ENCODE results near the gene ABCA9.
A peak's percentile ranks its signal among the peaks of the same experiment; 100 is the strongest.
"Not testable (repeated sequence)": the region's sequence is repeated elsewhere in the genome, so short reads cannot be mapped to it uniquely, and the experiment has no call there.

ABCA9 gene

DNA sequence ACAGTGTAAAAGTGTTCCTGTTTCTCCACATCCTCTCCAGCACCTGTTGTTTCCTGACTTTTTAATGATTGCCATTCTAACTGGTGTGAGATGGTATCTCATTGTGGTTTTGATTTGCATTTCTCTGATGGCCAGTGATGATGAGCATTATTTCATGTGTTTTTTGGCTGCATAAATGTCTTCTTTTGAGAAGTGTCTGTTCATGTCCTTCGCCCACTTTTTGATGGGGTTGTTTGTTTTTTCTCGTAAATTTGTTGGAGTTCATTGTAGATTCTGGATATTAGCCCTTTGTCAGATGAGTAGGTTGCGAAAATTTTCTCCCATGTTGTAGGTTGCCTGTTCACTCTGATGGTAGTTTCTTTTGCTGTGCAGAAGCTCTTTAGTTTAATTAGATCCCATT is 61.0 kb downstream of the ABCA9 start:
- H3K9ac ChIP-seq (ENCODE audit: low read length); H4K8ac ChIP-seq (ENCODE audit: low read depth, low read length); H3K36me3 ChIP-seq (ENCODE audit: control insufficient read depth, insufficient read depth, low read length); H3K27me3 ChIP-seq (ENCODE audit: insufficient read depth, low read length, poor library complexity); H3K56ac ChIP-seq (ENCODE audit: low read length); H2BK120ac ChIP-seq (ENCODE audit: low read depth, low read length); H3K79me1 ChIP-seq (ENCODE audit: low read length); H3K79me2 ChIP-seq (ENCODE audit: control insufficient read depth, insufficient read depth, low read length); H3K4me3 ChIP-seq (ENCODE audit: low read length); DNase-seq; H2BK15ac ChIP-seq (replicated peaks; ENCODE audit: low read depth); H2BK5ac ChIP-seq (ENCODE audit: low read length); H3K27ac ChIP-seq (ENCODE audit: low read depth, low read length); H3K4ac ChIP-seq (ENCODE audit: low read depth, low read length); H3K4me2 ChIP-seq (ENCODE audit: low read length); H3K4me1 ChIP-seq (ENCODE audit: control insufficient read depth, low read depth, low read length); H4K5ac ChIP-seq (ENCODE audit: low read length); H2AK5ac ChIP-seq (ENCODE audit: low read length); H3K23ac ChIP-seq (ENCODE audit: low read length); H3K18ac ChIP-seq (ENCODE audit: low read length): not testable (repeated sequence)
- no CpG with 5 or more reads among the region's 3 CpGs for WGBS (ENCODE audit: extremely low coverage, insufficient coverage, low lambda C conversion rate)

DNA sequence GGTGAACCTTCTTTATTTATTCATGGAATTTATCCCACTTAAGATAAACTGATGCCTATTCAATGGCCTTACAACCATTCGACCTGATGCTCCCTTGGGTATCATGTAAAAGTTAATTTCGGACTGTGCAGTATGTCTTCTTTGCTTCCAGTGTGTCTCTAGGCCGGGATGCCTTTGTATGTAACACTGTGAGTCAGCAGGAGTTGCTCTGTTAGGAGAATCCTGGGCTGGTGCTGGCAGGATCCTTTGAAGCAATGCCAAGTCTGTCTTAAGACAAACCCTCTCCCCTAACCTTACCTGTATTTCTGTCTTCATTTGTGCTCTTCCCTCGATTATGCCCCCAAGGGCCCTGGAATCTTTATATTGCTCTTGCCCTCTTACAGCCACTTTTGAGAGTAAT is 67.6 kb downstream of the ABCA9 start:
- no peak overlapping the region for H3K23ac ChIP-seq (ENCODE audit: low read length)
- no peak for DNase-seq
- H4K8ac ChIP-seq (ENCODE audit: low read depth, low read length) = peak overlapping the region; percentile 56
- H3K4ac ChIP-seq (ENCODE audit: low read depth, low read length) = no peak overlapping the region
- H2BK15ac ChIP-seq (replicated peaks; ENCODE audit: low read depth) = no peak overlapping the region
- no peak overlapping the region for H3K56ac ChIP-seq (ENCODE audit: low read length)
- no CpG with 5 or more reads among the region's 4 CpGs for WGBS (ENCODE audit: extremely low coverage, insufficient coverage, low lambda C conversion rate)
- no peak overlapping the region for H2BK120ac ChIP-seq (ENCODE audit: low read depth, low read length)
- no peak overlapping the region for H2BK5ac ChIP-seq (ENCODE audit: low read length)
- H3K27me3 ChIP-seq (ENCODE audit: insufficient read depth, low read length, poor library complexity) = no peaks in the 10 kb centered on the region
- H2AK5ac ChIP-seq (ENCODE audit: low read length) = no peak overlapping the region
- no peak overlapping the region for H3K9ac ChIP-seq (ENCODE audit: low read length)
- no peaks in the 10 kb centered on the region for H3K79me1 ChIP-seq (ENCODE audit: low read length)
- no peaks in the 10 kb centered on the region for H3K36me3 ChIP-seq (ENCODE audit: control insufficient read depth, insufficient read depth, low read length)
- H3K18ac ChIP-seq (ENCODE audit: low read length) = no peak overlapping the region
- H3K4me2 ChIP-seq (ENCODE audit: low read length) = no peak overlapping the region
- no peaks in the 10 kb centered on the region for H3K4me1 ChIP-seq (ENCODE audit: control insufficient read depth, low read depth, low read length)
- H3K79me2 ChIP-seq (ENCODE audit: control insufficient read depth, insufficient read depth, low read length) = no peaks in the 10 kb centered on the region
- H4K5ac ChIP-seq (ENCODE audit: low read length) = no peak overlapping the region
- H3K27ac ChIP-seq (ENCODE audit: low read depth, low read length) = no peak overlapping the region
- no peak overlapping the region for H3K4me3 ChIP-seq (ENCODE audit: low read length)

DNA sequence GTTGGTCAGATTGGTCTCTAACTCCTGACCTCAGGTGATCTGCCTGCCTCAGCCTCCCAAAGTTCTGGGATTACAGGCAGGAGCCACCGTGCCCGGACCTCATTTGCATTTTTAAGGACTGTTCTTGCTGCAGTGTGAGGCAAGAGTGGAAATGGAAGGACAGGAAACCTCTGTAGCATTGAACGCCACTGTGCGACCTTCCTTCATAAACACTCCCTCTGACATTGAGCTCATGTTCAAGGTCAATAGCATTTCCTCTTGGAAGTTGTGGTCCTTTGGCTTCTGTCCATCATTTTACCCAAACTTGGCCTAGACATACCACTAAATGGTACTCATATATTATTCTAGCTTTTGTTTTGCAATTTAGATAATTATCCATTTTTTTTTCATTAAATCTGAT is 72.8 kb downstream of the ABCA9 start:
- H3K56ac ChIP-seq (ENCODE audit: low read length) = no peak overlapping the region
- no peak overlapping the region for H2BK15ac ChIP-seq (replicated peaks; ENCODE audit: low read depth)
- no peaks in the 10 kb centered on the region for H3K27me3 ChIP-seq (ENCODE audit: insufficient read depth, low read length, poor library complexity)
- H3K18ac ChIP-seq (ENCODE audit: low read length) = no peak overlapping the region
- no peak overlapping the region for H2BK120ac ChIP-seq (ENCODE audit: low read depth, low read length)
- no peak overlapping the region for H3K4me2 ChIP-seq (ENCODE audit: low read length)
- no peaks in the 10 kb centered on the region for H3K36me3 ChIP-seq (ENCODE audit: control insufficient read depth, insufficient read depth, low read length)
- no peak overlapping the region for H2BK5ac ChIP-seq (ENCODE audit: low read length)
- no peak for DNase-seq
- no peaks in the 10 kb centered on the region for H3K79me2 ChIP-seq (ENCODE audit: control insufficient read depth, insufficient read depth, low read length)
- H3K27ac ChIP-seq (ENCODE audit: low read depth, low read length) = no peak overlapping the region
- H4K5ac ChIP-seq (ENCODE audit: low read length) = no peak overlapping the region
- no peak overlapping the region for H3K9ac ChIP-seq (ENCODE audit: low read length)
- no CpG with 5 or more reads among the region's 4 CpGs for WGBS (ENCODE audit: extremely low coverage, insufficient coverage, low lambda C conversion rate)
- no peak overlapping the region for H3K4me3 ChIP-seq (ENCODE audit: low read length)
- no peak overlapping the region for H3K23ac ChIP-seq (ENCODE audit: low read length)
- H2AK5ac ChIP-seq (ENCODE audit: low read length) = no peak overlapping the region
- H3K79me1 ChIP-seq (ENCODE audit: low read length) = no peaks in the 10 kb centered on the region
- no peak overlapping the region for H4K8ac ChIP-seq (ENCODE audit: low read depth, low read length)
- H3K4ac ChIP-seq (ENCODE audit: low read depth, low read length) = no peak overlapping the region
- no peaks in the 10 kb centered on the region for H3K4me1 ChIP-seq (ENCODE audit: control insufficient read depth, low read depth, low read length)

DNA sequence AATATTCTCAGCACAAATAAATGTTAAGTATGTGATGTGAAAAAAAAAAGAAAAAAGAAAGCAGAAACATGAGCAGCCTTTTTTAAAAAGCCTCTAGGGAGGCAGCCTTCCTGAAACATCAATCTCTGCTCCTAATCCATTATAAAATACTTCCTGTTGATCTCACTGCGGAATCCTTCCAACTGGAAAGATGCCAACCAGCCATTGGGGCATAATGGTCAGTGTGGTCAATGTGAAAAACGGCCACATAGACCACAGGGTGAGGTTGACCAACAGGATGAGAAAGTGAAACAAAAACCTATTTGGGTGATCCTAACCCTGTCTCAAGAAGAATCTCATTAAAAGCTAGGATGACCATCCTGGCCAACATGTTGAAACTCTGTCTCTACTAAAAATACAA is 79.4 kb downstream of the ABCA9 start:
- H3K36me3 ChIP-seq (ENCODE audit: control insufficient read depth, insufficient read depth, low read length) = no peaks in the 10 kb centered on the region
- H3K79me2 ChIP-seq (ENCODE audit: control insufficient read depth, insufficient read depth, low read length) = no peaks in the 10 kb centered on the region
- no peak overlapping the region for H4K5ac ChIP-seq (ENCODE audit: low read length)
- no peaks in the 10 kb centered on the region for H3K79me1 ChIP-seq (ENCODE audit: low read length)
- H3K4ac ChIP-seq (ENCODE audit: low read depth, low read length) = no peak overlapping the region
- H3K56ac ChIP-seq (ENCODE audit: low read length) = no peak overlapping the region
- H2BK5ac ChIP-seq (ENCODE audit: low read length) = no peak overlapping the region
- H3K9ac ChIP-seq (ENCODE audit: low read length) = no peak overlapping the region
- H3K23ac ChIP-seq (ENCODE audit: low read length) = no peak overlapping the region
- WGBS (ENCODE audit: extremely low coverage, insufficient coverage, low lambda C conversion rate) = no CpG with 5 or more reads among the region's 2 CpGs
- no peak overlapping the region for H2BK120ac ChIP-seq (ENCODE audit: low read depth, low read length)
- no peak overlapping the region for H3K4me2 ChIP-seq (ENCODE audit: low read length)
- H2AK5ac ChIP-seq (ENCODE audit: low read length) = no peak overlapping the region
- no peak overlapping the region for H3K18ac ChIP-seq (ENCODE audit: low read length)
- no peaks in the 10 kb centered on the region for H3K27me3 ChIP-seq (ENCODE audit: insufficient read depth, low read length, poor library complexity)
- no peak overlapping the region for H3K27ac ChIP-seq (ENCODE audit: low read depth, low read length)
- no peak overlapping the region for H2BK15ac ChIP-seq (replicated peaks; ENCODE audit: low read depth)
- no peaks in the 10 kb centered on the region for H3K4me1 ChIP-seq (ENCODE audit: control insufficient read depth, low read depth, low read length)
- no peak for DNase-seq
- no peak overlapping the region for H3K4me3 ChIP-seq (ENCODE audit: low read length)
- no peak overlapping the region for H4K8ac ChIP-seq (ENCODE audit: low read depth, low read length)

DNA sequence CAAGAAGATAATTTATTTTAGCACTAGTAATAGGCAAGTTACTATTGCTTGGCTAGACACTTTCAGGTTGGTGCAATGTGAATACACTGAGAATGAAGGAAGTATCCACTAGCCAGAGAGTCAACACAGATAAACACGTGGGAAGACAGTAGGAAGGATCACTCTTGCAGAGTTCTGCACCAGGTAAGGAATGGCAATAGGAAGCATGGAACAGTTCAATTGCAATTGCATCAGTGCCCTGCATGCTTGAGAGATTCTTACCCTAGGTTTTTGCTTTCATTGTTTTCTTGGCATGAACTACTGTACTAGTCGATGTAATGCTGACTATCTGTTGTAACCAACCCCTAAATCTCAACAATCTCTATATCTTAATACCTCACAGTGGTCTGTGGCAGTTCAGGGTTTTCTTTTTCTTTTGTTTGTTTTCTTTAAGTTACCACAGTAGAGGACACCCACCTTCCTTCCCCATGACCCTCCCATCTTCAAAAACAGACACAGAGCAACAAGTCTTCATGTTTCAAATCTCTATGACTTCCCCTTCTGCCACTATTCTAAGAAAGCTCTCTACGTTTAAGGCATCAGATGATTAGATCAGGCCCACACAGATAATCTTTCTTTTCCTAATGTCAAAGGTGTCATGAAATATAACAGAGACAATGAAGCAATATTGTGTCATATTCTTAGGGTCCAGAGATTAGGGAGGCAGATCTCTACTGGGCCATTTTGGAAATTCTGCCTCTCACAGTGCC is 87.5 kb downstream of the ABCA9 start:
- H2AK5ac ChIP-seq (ENCODE audit: low read length) = no peak overlapping the region
- H3K4me3 ChIP-seq (ENCODE audit: low read length) = no peak overlapping the region
- H2BK15ac ChIP-seq (replicated peaks; ENCODE audit: low read depth) = no peak overlapping the region
- H3K9ac ChIP-seq (ENCODE audit: low read length) = no peak overlapping the region
- no peak overlapping the region for H3K4me2 ChIP-seq (ENCODE audit: low read length)
- H2BK5ac ChIP-seq (ENCODE audit: low read length) = no peak overlapping the region
- no peaks in the 10 kb centered on the region for H3K79me2 ChIP-seq (ENCODE audit: control insufficient read depth, insufficient read depth, low read length)
- no peak overlapping the region for H4K5ac ChIP-seq (ENCODE audit: low read length)
- H3K27me3 ChIP-seq (ENCODE audit: insufficient read depth, low read length, poor library complexity) = no peaks in the 10 kb centered on the region
- H3K4ac ChIP-seq (ENCODE audit: low read depth, low read length) = no peak overlapping the region
- no peak overlapping the region for H4K8ac ChIP-seq (ENCODE audit: low read depth, low read length)
- no peak overlapping the region for H2BK120ac ChIP-seq (ENCODE audit: low read depth, low read length)
- H3K18ac ChIP-seq (ENCODE audit: low read length) = no peak overlapping the region
- H3K56ac ChIP-seq (ENCODE audit: low read length) = no peak overlapping the region
- no peaks in the 10 kb centered on the region for H3K4me1 ChIP-seq (ENCODE audit: control insufficient read depth, low read depth, low read length)
- WGBS (ENCODE audit: extremely low coverage, insufficient coverage, low lambda C conversion rate) = no CpG with 5 or more reads among the region's 3 CpGs
- H3K27ac ChIP-seq (ENCODE audit: low read depth, low read length) = no peak overlapping the region
- no peak for DNase-seq
- H3K79me1 ChIP-seq (ENCODE audit: low read length) = no peaks in the 10 kb centered on the region
- no peaks in the 10 kb centered on the region for H3K36me3 ChIP-seq (ENCODE audit: control insufficient read depth, insufficient read depth, low read length)
- H3K23ac ChIP-seq (ENCODE audit: low read length) = no peak overlapping the region

DNA sequence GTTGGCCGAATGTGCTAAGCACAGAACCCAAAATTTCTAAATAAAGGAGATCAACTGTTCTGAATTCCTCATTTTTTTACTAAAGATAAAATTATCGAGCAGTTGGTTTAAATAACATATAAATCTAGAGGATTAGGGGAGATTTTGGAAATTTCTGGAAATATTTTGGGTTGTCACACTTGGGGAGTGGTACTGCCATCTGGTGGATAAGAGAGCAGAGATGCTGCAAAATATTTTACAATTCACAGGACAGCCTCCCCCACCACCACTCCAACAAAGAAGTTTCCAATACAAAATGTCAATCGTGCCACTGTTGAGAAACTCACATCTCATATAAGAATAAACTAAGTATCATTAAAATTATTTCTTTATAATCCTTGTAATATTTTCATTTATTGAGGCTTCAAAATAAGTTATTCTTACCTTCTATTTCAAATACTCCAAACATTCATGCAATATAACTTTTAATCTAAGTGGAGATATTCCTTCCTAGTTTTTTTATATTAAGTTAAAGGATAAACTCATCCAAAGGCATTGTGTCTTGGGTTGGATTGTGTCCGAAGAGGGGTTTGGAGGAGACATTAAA is 88.5 kb downstream of the ABCA9 start:
- Histone ChIP-seq H4K8ac (ENCODE audit: low read depth, low read length) (no peak overlapping the region), H3K27ac (ENCODE audit: low read depth, low read length) (no peak overlapping the region), H3K4me2 (ENCODE audit: low read length) (no peak overlapping the region), H2BK120ac (ENCODE audit: low read depth, low read length) (no peak overlapping the region), H3K56ac (ENCODE audit: low read length) (no peak overlapping the region), H2BK5ac (ENCODE audit: low read length) (no peak overlapping the region), H2AK5ac (ENCODE audit: low read length) (no peak overlapping the region), H3K9ac (ENCODE audit: low read length) (no peak overlapping the region), H3K23ac (ENCODE audit: low read length) (no peak overlapping the region), H3K4ac (ENCODE audit: low read depth, low read length) (no peak overlapping the region), H3K79me1 (ENCODE audit: low read length) (no peaks in the 10 kb centered on the region), H3K36me3 (ENCODE audit: control insufficient read depth, insufficient read depth, low read length) (no peaks in the 10 kb centered on the region), H3K27me3 (ENCODE audit: insufficient read depth, low read length, poor library complexity) (no peaks in the 10 kb centered on the region), H3K18ac (ENCODE audit: low read length) (no peak overlapping the region), H3K4me3 (ENCODE audit: low read length) (no peak overlapping the region), H3K4me1 (ENCODE audit: control insufficient read depth, low read depth, low read length) (no peaks in the 10 kb centered on the region), H3K79me2 (ENCODE audit: control insufficient read depth, insufficient read depth, low read length) (no peaks in the 10 kb centered on the region), H2BK15ac (replicated peaks; ENCODE audit: low read depth) (no peak overlapping the region), H4K5ac (ENCODE audit: low read length) (no peak overlapping the region)
- WGBS (ENCODE audit: extremely low coverage, insufficient coverage, low lambda C conversion rate) = no CpG with 5 or more reads among the region's 4 CpGs
- DNase-seq = peak; percentile 32
